NCI-H187 (cell line): Measurements from ENCODE around the gene VPS72.
"Not testable (repeated sequence)": the region's sequence is repeated elsewhere in the genome, so short reads cannot be mapped to it uniquely, and the experiment has no call there.

ENCODE experiments used
- DNase-seq, 2 experiments: peaks; one replicate each; lab custom pipeline; 2025; lab: John Stamatoyannopoulos, UW

VPS72 gene, protein sequence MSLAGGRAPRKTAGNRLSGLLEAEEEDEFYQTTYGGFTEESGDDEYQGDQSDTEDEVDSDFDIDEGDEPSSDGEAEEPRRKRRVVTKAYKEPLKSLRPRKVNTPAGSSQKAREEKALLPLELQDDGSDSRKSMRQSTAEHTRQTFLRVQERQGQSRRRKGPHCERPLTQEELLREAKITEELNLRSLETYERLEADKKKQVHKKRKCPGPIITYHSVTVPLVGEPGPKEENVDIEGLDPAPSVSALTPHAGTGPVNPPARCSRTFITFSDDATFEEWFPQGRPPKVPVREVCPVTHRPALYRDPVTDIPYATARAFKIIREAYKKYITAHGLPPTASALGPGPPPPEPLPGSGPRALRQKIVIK

DNA sequence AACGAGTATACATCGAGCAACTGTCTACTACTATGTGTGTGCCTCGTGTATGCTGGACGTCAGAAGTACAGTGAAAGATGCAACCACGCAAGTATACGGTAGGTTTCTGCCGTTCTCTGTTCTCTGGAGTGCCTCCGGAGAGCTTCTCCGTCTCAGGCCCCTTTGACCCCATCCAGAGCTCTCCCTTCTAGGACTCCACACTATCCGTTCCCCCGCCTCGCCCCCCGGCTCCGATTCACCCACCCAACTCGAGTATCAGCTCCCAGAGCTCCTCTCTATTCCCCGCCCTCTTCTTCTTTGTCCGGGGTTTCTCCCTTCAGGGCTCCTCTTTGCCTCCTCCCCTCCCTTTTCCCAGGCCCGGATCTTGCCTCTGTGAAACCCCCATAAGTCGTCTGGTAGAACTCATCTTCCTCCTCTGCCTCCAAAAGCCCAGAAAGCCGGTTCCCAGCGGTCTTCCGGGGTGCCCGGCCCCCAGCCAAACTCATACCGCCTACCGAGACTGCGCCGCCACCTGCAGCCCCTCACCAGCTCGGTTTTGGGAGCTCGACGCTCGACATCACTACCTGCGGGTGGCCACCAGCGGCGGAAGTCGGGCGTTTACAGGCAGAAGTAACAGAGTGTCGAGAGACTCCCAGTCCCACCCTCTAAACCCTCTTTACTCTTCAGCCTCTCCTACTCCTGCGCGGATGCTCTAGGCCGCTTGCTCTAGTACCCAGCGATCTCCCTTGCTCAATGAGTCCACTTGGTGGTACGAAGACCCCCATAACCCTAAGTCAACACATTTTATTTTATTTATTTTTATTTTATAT, at the start of gene VPS72:
Gene VPS72 (minus strand): TSS at position 561 of the 809 bp plus-strand sequence. CDS start 76 bp downstream, at position 485.
- DNase-seq, result peak; percentile 93

- no peak for DNase-seq
These were observed 48.4 kb upstream of the VPS72 start for GRCh38 chr1:151238467-151238739.

- DNase-seq, result no peak
These were observed 47.9 kb upstream of the VPS72 start for GRCh38 chr1:151237678-151238466.

DNA sequence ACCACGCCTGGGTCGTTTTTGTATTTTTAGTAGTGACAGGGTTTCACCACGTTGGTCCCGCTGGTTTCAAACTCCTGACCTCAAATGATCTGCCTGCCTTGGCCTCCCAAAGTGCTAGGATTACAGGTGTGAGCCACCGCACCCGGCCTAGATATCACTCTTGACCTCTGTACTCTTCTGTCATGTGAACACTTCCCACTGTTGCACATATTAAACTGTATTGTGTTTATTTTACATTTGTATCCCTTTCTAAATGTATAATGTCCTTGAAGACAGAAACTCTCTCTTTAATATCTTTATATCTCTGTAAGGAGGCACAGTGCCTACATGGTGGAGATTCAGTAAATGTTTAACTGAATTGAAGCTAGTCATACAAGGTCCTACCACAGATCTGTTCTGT, 45.2 kb upstream of the VPS72 start:
- no peak for DNase-seq

DNA sequence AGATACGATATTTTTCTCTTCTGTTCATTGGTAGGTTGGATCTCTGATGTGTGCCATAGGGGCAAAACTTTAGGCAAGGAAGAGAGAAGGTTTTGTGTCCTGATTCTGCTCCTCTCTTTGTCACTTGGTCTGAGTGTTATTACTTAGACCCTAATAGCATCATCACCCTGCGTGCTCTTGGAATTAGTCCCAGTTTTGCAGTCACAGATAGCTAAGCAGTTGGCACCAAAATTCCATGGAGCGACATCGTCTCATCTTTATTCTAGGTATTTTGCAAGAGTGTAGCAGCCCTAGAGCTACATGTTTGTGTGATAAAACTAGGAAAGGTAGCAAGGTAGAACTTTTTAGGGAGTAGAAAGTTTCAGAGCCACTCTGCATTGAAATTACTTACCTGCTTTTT, 32.1 kb upstream of the VPS72 start:
- DNase-seq, result no peak

GRCh38 chr1:151221616-151222015, 31.6 kb upstream of the VPS72 start:
- no peak for DNase-seq

DNA sequence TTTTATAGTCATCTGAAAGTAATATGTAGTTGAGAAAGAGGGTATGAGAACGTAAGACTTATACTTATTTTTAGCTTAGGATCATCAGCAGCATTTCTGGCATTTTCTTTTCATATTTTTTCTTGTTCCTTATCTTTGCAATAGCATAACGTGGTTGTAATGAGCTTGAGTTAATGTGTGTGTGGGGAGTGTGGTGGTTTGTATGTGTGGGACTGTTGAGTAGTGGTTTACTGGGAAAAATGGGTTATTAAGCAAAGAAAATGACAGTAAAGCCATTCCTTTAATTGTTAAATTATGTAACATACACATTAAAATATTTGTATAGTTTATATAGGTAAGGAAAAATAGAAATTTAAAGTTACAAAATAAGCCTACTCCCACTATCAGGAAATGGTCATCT, 23.6 kb upstream of the VPS72 start:
- DNase-seq, result no peak

DNA sequence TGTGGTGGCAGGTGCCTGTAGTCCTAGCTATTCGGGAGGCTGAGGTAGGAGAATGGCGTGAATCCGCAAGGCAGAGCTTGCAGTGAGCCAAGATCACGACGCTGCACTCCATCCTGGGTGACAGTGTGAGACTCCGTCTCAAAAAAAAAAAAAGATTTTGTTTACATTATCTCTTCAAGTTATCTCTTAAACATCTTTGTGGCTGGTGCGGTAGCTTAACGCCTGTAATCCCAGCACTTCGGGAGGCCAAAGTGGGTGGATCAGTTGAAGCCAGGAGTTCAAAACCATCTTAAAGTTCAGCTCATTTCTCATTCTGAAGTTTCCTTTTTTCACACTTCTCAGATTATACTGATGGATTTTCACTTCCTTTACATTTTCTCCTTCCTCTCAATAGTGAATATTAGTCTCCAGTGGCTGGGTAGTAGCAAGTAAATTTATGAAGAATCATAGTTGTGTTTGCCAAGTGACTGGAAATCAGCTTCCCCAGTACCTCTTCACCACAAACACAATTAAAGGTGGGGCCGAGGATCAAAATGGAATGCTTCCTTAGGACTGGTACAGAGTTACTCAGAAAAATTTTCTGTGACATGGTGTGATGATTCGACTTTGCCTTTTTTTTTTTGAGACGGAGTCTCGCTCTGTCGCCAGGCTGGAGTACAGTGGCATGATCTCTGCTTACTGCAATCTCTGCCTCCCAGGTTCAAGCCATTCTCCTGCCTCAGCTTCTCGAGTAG, 22.1 kb upstream of the VPS72 start:
- no peak for DNase-seq

- DNase-seq, result no peak
These were observed 20.8 kb upstream of the VPS72 start for GRCh38 chr1:151210830-151211229.

- not testable (repeated sequence) for DNase-seq
These were observed 15.5 kb upstream of the VPS72 start for GRCh38 chr1:151205381-151205965.

- DNase-seq, result no peak
These were observed 10.0 kb upstream of the VPS72 start for GRCh38 chr1:151199873-151200581.

DNA sequence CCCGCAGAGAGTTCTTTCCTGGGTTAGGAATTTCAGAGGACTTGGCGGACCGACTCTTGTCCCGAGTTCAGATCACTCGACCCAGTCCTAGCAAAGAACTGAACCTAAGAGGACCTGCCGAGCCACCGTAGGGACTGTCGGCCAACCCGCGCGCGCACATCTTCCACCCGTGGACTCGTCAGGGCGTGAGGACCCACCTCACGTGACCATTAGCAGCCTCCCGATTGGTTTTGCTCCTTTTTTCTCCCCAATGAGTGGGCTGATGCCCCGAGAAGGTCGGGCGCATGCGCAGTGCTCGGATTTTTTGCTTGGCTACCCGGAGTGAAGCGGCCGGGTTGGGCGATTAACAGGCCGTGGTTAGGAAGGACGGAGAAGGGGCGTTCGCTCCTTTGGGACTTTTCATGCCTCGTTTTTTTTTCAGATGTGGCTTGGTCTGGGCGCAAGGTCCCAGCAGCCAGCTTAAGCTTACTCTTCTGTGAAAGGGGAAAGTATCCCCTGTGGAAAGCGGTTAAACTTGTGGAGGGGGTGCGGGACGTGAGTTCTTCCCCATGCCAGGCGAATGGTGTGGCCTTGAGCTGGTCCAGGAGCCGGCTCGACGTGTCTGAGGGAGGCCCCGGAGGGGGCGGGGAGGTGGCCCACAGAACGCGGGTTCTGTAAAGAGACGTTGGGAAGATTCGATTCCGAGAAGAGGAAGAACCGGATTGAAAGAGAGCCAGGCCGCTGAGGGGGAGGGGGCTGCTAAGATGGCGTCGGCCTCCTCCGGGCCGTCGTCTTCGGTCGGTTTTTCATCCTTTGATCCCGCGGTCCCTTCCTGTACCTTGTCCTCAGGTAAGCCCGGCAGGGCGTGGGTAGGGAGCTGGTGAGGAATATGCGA, 8.5 kb upstream of the VPS72 start, which contains the start of gene PIP5K1A:
Gene PIP5K1A (plus strand): TSS at position 299 of the 874 bp plus-strand sequence. CDS start 445 bp downstream, at position 744.
- peak; percentile 99 to 100 for DNase-seq

DNA sequence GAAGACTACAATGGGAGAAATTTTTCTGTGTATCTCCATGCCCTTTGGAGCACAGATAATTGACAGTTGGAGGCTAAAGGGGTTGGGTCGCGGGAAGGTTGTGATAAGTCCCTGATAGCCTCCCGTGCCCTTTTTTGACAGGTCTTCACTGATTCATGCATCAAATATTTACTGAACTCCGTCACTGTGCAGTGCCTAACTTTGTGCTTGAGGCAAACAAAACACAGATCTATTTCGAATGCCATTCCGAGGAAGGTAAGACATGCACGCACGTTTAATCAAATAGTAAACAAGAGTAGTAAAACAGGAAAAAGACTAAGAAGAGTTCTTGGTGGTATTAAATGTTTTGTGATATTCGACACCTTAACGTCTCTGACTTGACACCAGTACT, 7.9 kb upstream of the VPS72 start:
- no peak for DNase-seq

GRCh38 chr1:151196292-151196800, 6.3 kb upstream of the VPS72 start:
- peak; percentile 79 to 84 for DNase-seq

DNA sequence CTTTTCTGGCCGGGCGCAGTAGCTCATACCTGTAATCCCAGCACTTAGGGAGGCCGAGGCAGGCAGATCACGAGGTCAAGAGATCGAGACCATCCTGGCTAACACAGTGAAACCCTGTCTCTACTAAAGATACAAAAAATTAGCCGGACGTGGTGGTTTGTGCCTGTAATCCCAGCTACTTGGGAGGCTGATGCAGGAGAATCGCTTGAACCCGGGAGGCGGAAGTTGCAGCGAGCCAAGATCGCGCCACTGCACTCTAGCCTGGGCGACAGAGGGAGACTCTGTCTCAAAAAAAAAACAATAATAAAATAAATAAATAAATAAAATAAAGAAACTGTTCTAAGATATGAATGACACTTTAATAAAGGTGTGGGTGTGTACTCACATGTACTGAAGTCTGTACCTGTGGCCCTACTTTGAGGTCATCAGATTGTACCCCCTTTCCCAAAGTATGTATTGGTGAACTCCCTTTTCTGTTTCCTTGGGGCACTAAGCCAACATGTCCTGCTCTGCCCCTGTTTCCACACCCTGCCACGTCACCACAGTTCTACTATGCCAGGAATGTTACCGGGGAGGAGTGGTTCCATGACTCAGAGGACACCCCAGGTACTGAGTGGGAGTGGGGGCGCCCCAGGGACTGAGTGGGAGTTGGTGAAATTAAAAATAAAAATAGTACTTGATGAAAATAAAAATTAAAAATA, 5.0 kb upstream of the VPS72 start:
- DNase-seq, result not testable (repeated sequence)

- DNase-seq, result no peak
These were observed 3.9 kb upstream of the VPS72 start for GRCh38 chr1:151193856-151194255.

DNA sequence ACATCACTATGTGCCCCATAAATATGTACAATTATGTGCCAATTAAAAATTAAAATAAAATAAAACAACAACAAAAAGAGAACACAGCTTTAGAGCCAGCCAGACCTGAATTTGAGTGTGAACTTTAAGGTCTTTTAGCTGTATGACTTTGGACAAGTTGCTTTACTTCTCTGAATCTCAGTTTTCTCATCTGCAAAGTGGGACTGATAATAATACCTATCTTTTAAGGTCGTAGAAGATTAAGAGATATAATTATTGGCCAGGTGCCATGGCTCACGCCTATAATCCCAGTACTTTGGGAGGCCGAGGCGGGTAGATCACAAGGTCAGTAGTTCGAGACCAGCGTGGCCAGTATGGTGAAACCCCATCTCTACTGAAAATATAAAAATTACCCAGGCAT, 3.3 kb upstream of the VPS72 start:
- DNase-seq, result no peak

DNA sequence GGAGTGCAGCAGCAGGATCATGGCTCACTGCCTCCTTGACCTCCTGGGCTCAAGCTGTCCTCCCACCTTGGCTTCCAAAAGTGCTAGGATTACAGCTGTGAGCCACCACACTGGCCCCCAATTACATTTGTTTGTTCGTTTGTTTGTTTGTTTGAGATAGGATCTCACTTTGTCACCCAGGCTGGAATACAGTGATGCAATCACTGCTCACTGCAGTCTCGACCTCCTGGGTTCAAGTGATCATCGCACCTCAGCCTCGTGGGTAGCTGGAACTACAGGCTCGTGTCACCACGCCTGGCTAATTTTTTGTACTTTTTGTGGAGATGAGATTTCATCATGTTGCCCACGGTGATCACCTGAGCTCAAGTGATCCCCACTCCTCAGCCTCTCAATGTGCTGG, 2.0 kb upstream of the VPS72 start:
- DNase-seq, result no peak

DNA sequence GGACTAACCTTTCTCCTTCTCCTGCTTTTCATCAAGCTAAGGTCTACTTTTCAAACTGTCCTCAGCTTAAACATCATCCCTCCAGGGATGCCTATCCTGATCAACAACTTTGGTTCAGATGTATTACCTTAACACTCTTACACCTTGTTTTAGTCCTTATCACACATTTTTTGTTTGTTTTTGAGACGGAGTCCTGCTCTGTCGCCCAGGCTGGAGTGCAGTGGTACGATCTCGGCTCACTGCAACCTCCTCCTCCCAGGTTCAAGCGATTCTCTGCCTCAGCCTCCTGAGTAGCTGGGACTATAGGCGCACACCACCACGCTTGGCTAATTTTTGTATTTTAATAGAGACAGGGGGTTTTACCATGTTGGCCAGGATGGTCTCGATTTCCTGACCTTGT, 1.3 kb downstream of the VPS72 start:
- DNase-seq, result not testable (repeated sequence)
